ENCODE data around the gene ZCCHC8. TPM values are rescaled to one million over a fixed set of nuclear protein-coding genes. Genes with fewer than 3 reads are reported as not detected.
"Not testable (repeated sequence)": the region's sequence is repeated elsewhere in the genome, so short reads cannot be mapped to it uniquely, and the experiment has no call there.

ZCCHC8 gene
- total RNA-seq, 2 donors from 2014 or later = 15.9 to 16.8 TPM

- intact Hi-C loops (cut with DNase I) = no loop called here
- no peak for DNase-seq (ENCODE audit: low spot score)
Measured at GRCh38 chr12:122515275-122515674, 14.5 kb upstream of the ZCCHC8 start.

DNA sequence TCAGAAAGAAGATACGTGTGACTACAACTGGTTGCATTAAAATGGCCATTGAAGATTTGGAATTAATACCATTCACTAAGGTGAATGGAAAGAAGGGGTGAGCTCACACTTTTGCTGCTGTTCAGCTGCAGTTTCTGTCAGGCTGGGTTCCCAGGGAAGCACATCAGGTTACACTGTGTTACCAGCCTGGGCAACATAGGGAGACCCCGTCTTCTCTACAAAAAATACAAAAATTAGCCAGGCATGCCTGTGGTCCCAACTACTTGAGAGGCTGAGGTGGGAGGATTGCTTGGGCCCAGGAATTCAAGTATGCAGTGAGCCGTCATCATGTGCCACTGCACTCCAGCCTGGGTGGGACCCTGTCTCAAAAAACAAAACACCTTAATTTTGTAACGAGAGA is 12.9 kb upstream of the ZCCHC8 start:
- intact Hi-C loops (cut with DNase I) = no loop called here
- no peak for DNase-seq (ENCODE audit: low spot score)

- DNase-seq (ENCODE audit: low spot score); intact Hi-C loops (cut with DNase I): not testable (repeated sequence)
Measured at GRCh38 chr12:122513028-122513427, 12.3 kb upstream of the ZCCHC8 start.

DNA sequence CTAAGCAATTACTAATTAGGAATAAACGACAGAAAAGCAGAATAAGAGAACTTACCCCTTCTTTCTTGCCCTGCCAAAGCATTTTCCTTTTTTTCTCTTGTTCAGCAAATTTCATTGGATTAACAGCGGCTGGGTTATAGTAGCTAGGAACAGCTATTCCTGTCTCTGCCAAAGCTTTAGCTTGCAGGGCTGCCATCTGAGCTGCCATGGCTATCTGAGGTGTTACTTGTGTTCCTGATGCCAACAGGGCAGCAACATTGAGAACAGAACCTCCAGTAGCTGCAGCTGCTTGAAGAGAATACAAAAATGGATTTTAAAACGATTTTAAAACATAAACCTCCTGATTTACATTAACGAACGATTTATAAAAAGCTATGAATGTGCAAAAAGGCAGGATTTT is 7.4 kb upstream of the ZCCHC8 start:
- intact Hi-C loops (cut with DNase I) = no loop called here

GRCh38 chr12:122506393-122506938 is 5.7 kb upstream of the ZCCHC8 start:
- intact Hi-C loops (cut with DNase I) = no loop called here

More for the DNA sequence above, 7.4 kb upstream of the ZCCHC8 start:
- DNase-seq (ENCODE audit: low spot score) = no peak

GRCh38 chr12:122505419-122506051 is 4.8 kb upstream of the ZCCHC8 start:
- intact Hi-C loops (cut with DNase I) = no loop called here
- DNase-seq (ENCODE audit: low spot score) = no peak

More at GRCh38 chr12:122506393-122506938, 5.7 kb upstream of the ZCCHC8 start:
- DNase-seq (ENCODE audit: low spot score) = no peak

DNA sequence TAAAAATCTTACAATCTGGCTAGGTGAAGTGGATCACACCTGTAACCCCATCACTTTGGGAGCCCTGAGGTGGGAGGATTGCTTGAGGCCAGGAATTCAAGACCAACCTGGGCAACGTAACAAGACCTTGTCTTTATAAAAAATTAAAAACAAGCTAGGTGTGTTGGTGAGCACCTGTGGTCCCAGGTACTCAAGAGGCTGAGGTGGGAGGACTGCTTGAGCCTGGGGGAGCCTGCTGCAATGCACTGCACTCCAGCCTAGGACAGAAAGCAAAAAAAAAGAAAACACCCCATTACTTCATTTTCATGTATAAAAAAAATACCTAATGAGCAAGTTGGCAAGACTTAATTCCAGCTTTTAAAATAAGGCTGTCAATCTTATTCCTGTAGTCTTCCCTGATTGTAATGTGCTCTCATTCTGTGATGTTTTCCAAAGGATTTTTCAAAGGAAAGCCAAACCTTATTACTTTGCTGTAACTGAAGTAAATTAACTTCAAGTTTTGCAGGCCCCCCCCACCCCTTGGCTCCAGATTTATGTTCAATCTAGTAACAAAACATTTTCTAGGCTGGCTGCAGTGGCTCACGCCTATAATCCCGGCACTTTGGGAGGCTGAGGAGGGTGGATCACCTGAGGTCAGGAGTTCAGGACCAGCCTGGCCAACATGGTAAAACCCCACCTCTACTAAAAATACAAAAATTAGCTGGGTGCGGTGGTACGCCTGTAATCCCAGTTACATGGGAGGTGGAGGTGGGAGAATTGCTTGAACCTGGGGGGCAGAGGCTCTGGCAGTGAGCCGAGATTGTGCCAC is 3.3 kb upstream of the ZCCHC8 start:
- no peak for DNase-seq (ENCODE audit: low spot score)
- intact Hi-C loops (cut with DNase I) = no loop called here

- intact Hi-C loops (cut with DNase I) = no loop called here
- DNase-seq (ENCODE audit: low spot score) = no peak
Measured at GRCh38 chr12:122503147-122503751, 2.5 kb upstream of the ZCCHC8 start.

DNA sequence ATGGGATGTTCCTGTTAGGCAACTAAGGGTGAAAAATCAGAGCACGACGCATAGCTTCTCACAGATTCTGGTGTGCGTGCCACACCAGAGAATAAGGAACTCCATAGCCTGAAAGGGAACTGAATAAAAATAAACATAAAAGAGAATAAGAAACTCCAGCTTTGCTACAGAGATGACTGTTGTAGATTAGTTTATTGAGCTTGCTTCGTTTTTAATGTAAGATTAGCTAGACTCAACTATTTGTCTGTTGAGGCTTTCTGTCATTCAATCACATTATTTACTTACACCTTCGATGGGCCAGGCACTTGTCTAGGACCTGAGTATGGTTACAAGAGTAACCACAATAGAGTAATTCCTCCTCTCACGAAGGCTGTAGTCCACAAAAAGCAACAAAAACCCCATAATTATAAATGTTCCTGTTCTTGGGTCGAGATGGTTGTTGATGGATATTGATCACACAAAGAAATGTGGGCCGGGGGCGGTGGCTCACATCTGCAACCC is 807 bp upstream of the ZCCHC8 start:
- intact Hi-C loops (cut with DNase I) = no loop called here
- DNase-seq (ENCODE audit: low spot score) = no peak

DNA sequence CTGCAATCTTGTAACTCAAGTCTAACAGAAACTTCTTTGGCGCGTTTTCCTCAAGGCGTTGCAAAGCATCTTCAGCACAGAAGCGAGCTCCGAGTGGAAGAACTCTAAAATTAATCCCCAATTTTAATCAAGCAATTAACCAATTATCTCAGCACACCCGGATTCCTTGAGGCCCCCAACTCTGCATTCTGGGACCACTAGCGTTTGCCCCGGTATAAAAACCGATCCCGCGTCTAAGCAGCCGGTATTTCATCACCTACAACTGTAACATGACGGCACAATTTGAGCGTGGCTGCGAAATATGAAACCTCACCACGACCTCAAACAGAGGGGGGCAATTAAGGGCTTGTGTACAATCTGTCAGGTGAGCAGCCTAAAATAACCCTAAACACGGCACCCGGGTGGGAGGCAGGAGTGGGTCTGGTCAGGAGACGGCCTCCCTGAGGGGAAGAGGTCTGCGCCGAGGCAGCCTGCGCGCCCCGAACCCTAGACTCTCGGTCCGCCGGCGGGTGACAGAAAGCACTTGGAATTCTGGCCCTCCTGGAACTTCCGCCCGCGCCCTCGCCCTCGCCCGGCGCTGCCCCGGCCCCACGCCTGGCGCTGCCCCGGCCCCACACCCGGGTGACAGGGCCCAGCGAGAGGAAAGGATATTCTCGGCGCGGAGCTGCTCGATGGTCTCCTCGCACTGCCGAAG is 594 bp downstream of the ZCCHC8 start:
- peak; percentile 84 for DNase-seq (ENCODE audit: low spot score)
- intact Hi-C loops (cut with DNase I) = no loop called here

- no peak for DNase-seq (ENCODE audit: low spot score)
- intact Hi-C loops (cut with DNase I) = loop anchor here in 1 of 2 donors (2.0 kb wide), 1 partner anchor 76 kb away; no protein-coding TSS in a partner anchor
Measured at GRCh38 chr12:122495258-122495657, 5.5 kb downstream of the ZCCHC8 start.

GRCh38 chr12:122493222-122493621 is 7.5 kb downstream of the ZCCHC8 start:
- DNase-seq (ENCODE audit: low spot score); intact Hi-C loops (cut with DNase I): not testable (repeated sequence)

- DNase-seq (ENCODE audit: low spot score) = no peak
- intact Hi-C loops (cut with DNase I) = no loop called here
Measured at GRCh38 chr12:122491991-122492390, 8.7 kb downstream of the ZCCHC8 start.

GRCh38 chr12:122489038-122489437 is 11.7 kb downstream of the ZCCHC8 start:
- intact Hi-C loops (cut with DNase I) = no loop called here

GRCh38 chr12:122487807-122488206 is 12.9 kb downstream of the ZCCHC8 start:
- intact Hi-C loops (cut with DNase I); DNase-seq (ENCODE audit: low spot score): not testable (repeated sequence)

More at GRCh38 chr12:122489038-122489437, 11.7 kb downstream of the ZCCHC8 start:
- no peak for DNase-seq (ENCODE audit: low spot score)

GRCh38 chr12:122486805-122487426 is 13.8 kb downstream of the ZCCHC8 start:
- intact Hi-C loops (cut with DNase I) = no loop called here
- DNase-seq (ENCODE audit: low spot score) = no peak

- intact Hi-C loops (cut with DNase I); DNase-seq (ENCODE audit: low spot score): not testable (repeated sequence)
Measured at GRCh38 chr12:122486360-122486759, 14.4 kb downstream of the ZCCHC8 start.

- DNase-seq (ENCODE audit: low spot score); intact Hi-C loops (cut with DNase I): not testable (repeated sequence)
Measured at GRCh38 chr12:122484385-122484784, 16.3 kb downstream of the ZCCHC8 start.

DNA sequence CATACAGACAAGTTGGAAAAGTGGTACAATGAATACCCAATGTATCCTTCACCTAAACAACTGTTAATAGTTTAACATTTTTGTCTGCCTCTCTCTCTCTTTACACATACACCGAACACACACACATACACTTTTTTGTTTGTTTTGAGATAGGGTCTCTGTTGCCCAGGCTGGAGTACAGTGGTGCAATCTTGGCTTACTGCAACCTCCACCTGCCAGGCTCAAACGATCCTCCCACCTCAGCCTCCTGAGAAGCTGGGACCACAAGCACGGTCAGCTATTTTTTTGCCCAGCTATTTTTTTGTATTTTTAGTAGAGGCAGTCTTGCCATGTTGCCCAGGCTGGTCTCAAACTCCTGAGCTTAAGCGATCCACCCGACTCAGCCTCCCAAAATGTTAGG is 16.8 kb downstream of the ZCCHC8 start:
- intact Hi-C loops (cut with DNase I) = no loop called here

More for the DNA sequence above, 16.8 kb downstream of the ZCCHC8 start:
- no peak for DNase-seq (ENCODE audit: low spot score)
